NCI-H187 (cell line): ENCODE data around the gene EEPD1.
"Not testable (repeated sequence)": the region's sequence is repeated elsewhere in the genome, so short reads cannot be mapped to it uniquely, and the experiment has no call there.

Experiments used
- DNase-seq, 2 experiments: peaks; one replicate each; lab custom pipeline; 2025; lab: John Stamatoyannopoulos, UW

Gene EEPD1

GRCh38 chr7:36321284-36321683 lies 168.2 kb downstream of the EEPD1 start:
- not testable (repeated sequence) for DNase-seq

GRCh38 chr7:36336390-36336789 lies 183.3 kb downstream of the EEPD1 start:
- DNase-seq: no peak

GRCh38 chr7:36338256-36338655 lies 185.2 kb downstream of the EEPD1 start:
- no peak for DNase-seq

- no peak for DNase-seq
These were observed 190.5 kb downstream of the EEPD1 start for GRCh38 chr7:36343548-36343947.

GRCh38 chr7:36344622-36345021 lies 191.6 kb downstream of the EEPD1 start:
- no peak for DNase-seq

- DNase-seq: no peak
These were observed 193.3 kb downstream of the EEPD1 start for GRCh38 chr7:36346260-36346831.

- no peak for DNase-seq
These were observed 195.2 kb downstream of the EEPD1 start for GRCh38 chr7:36348256-36348655.

GRCh38 chr7:36348771-36349170 lies 195.7 kb downstream of the EEPD1 start:
- DNase-seq: no peak

GRCh38 chr7:36349626-36350025 lies 196.6 kb downstream of the EEPD1 start:
- DNase-seq: no peak
